Gastrocnemius medialis (tissue), 4 donors: ENCODE measurements around the gene TMCC1. TPM values are rescaled to one million over a fixed set of nuclear protein-coding genes. Genes with fewer than 3 reads are reported as not detected.

Experiments
- ATAC-seq, 2 donors: fragments of 150-250 bp; one replicate each; pipeline ENCODE4 v1.9.1; 2016
- DNase-seq, 2 donors: peaks; one replicate each; pipeline ENCODE4 v3.0.0-alpha.2; 2019
- H3K27ac ChIP-seq, 4 donors: fragments of 200-600 bp; sonication (generic); 1 replicate in 1 of 4; 2 replicates in 3 of 4; pipeline ENCODE4 v1.5.1; 2016 to 2018; ENCODE audit warnings: mild to moderate bottlenecking in 2 of 4, moderate library complexity in 1 of 4
- H3K27me3 ChIP-seq, 3 donors: fragments of 200-600 bp; sonication (generic) in 2 of 3; 1 replicate in 1 of 3; 2 replicates in 2 of 3; pipeline versions ENCODE4 v1.5.1 to v1.6.0; 2016 to 2019; ENCODE audit warnings: mild to moderate bottlenecking in 1 of 3, moderate library complexity in 1 of 3
- H3K36me3 ChIP-seq, 2 donors: fragments of 200-600 bp; sonication (generic) in 1 of 2; one replicate each; pipeline ENCODE4 v1.5.1; 2017 to 2018
- H3K4me1 ChIP-seq, 2 donors: fragments of 200-600 bp; sonication (generic) in 1 of 2; one replicate each; pipeline ENCODE4 v1.5.1; 2016 to 2017; ENCODE audit warnings: mild to moderate bottlenecking in 2 of 2
- H3K4me3 ChIP-seq, 4 donors: fragments of 200-600 bp; sonication (generic) in 3 of 4; 1 replicate in 1 of 4; 2 replicates in 3 of 4; pipeline ENCODE4 v1.5.1; 2016 to 2019; ENCODE audit warnings: mild to moderate bottlenecking in 2 of 4
- H3K9me3 ChIP-seq, 3 donors: fragments of 200-600 bp; sonication (generic) in 2 of 3; 1 replicate in 1 of 3; 2 replicates in 2 of 3; pipeline ENCODE4 v1.5.1; 2016 to 2019
- CTCF ChIP-seq, 5 experiments: fragments of 450-650 bp in 3 of 5; fragments of 200-600 bp in 2 of 5; sonication (generic) in 2 of 5; IDR thresholded peaks in 4 of 5; conservative IDR thresholded peaks in 1 of 5; 1 replicate in 4 of 5; 2 replicates in 1 of 5; pipeline ENCODE4 v1.5.1; 2016 to 2019; ENCODE audit warnings: antibody characterized with exemption in 5 of 5, mild to moderate bottlenecking in 3 of 5, moderate library complexity in 3 of 5
- POLR2A ChIP-seq, 2 donors: fragments of 450-650 bp; IDR thresholded peaks; one replicate each; pipeline ENCODE4 v1.6.1; 2017; ENCODE audit warnings: antibody characterized with exemption in 2 of 2, mild to moderate bottlenecking in 2 of 2, moderate library complexity in 2 of 2
- in situ Hi-C, 4 donors: fragments of 200-750 bp; cut with MboI; loops; one replicate each; pipeline versions ENCODE4 v1.15.0 to v1.8.0; 2017; ENCODE audit warnings: low sequenced_read_pairs in 4 of 4
- intact Hi-C: fragments of 100-400 bp; cut with DNase I; formaldehyde crosslinking; loops from one replicate; pipeline ENCODE4 v1.15.1; 2023; ENCODE audit warnings: low total_unique reads
- total RNA-seq, 4 donors: library from RNA; depleted of rRNA; stranded (reverse); fragments of >200 nt; gene quantifications; one replicate each; pipeline versions ENCODE4 v1.1.0 to v1.2.3, GENCODE V29; 2016

TMCC1 gene
- total RNA-seq, 4 donors from 2014 or later = 18.8 to 24.7 (median 20.2) TPM

- Histone ChIP-seq H3K27me3 (no peaks in the 10 kb centered on the region), H3K36me3 (peaks cover 0 to 9% of the 10 kb centered on the region in 2 donors), H3K9me3 (no peaks in the 10 kb centered on the region), H3K27ac (peak overlapping the region; percentile 87 to 97 (median 92)), H3K4me3 (no peak overlapping the region), H3K4me1 (peaks cover 59 to 64% of the 10 kb centered on the region in 2 donors)
- intact Hi-C loops = no loop called here
- TF ChIP-seq CTCF (IDR thresholded peaks at IDR 0.05 in 4 of 5, conservative IDR thresholded peaks at IDR 0.05 in 1 of 5) (no peak), POLR2A (IDR thresholded peaks at IDR 0.05) (no peak)
- DNase-seq (no peak), ATAC-seq (peak; percentile 24 to 37)
- in situ Hi-C loops = loop anchor here in 1 of 4 donors (10.0 kb wide), 1 partner anchor 60 kb away; no protein-coding TSS in a partner anchor
These were observed 228.3 kb downstream of the TMCC1 start for GRCh38 chr3:129665024-129665768.

GRCh38 chr3:129663930-129664646, 229.4 kb downstream of the TMCC1 start:
- Histone ChIP-seq H3K4me1 (peaks cover 58 to 63% of the 10 kb centered on the region in 2 donors), H3K4me3 (peak overlapping the region; percentile 28 to 34 (median 29)), H3K27ac (peak overlapping the region; percentile 87 to 97 (median 92)), H3K9me3 (no peaks in the 10 kb centered on the region), H3K36me3 (peaks cover 0 to 5% of the 10 kb centered on the region in 2 donors), H3K27me3 (no peaks in the 10 kb centered on the region)
- intact Hi-C loops (loop anchor here (2.0 kb wide), 1 partner anchor 61 kb away; no protein-coding TSS in a partner anchor), in situ Hi-C loops (loop anchor here in 1 of 4 donors (10.0 kb wide), 1 partner anchor 61 kb away; no protein-coding TSS in a partner anchor)
- ATAC-seq = peak; percentile 83 to 88
- TF ChIP-seq POLR2A (IDR thresholded peaks at IDR 0.05) (peak; percentile 45 to 72), CTCF (IDR thresholded peaks at IDR 0.05 in 4 of 5, conservative IDR thresholded peaks at IDR 0.05 in 1 of 5) (no peak)
- DNase-seq = peak; percentile 15 to 32

- in situ Hi-C loops = loop anchor here in 1 of 4 donors (10.0 kb wide), 1 partner anchor 62 kb away; no protein-coding TSS in a partner anchor
- peaks cover 65 to 73% of the 10 kb centered on the region in 2 donors for H3K4me1 ChIP-seq
- no peaks in the 10 kb centered on the region for H3K27me3 ChIP-seq
- intact Hi-C loops = loop anchor here (2.0 kb wide), 1 partner anchor 62 kb away; no protein-coding TSS in a partner anchor
- no peaks in the 10 kb centered on the region for H3K9me3 ChIP-seq
- no peak for TF ChIP-seq CTCF (IDR thresholded peaks at IDR 0.05 in 4 of 5, conservative IDR thresholded peaks at IDR 0.05 in 1 of 5)
- no peak for TF ChIP-seq POLR2A (IDR thresholded peaks at IDR 0.05)
- peak overlapping the region in 2 of 4 donors; percentile 2 to 28 for H3K4me3 ChIP-seq
- peak; percentile 4 to 34 for ATAC-seq
- no peaks in the 10 kb centered on the region for H3K36me3 ChIP-seq
- H3K27ac ChIP-seq = peak overlapping the region; percentile 87 to 97 (median 92)
- DNase-seq = peak in 1 of 2 donors; percentile 34
These were observed 230.5 kb downstream of the TMCC1 start for GRCh38 chr3:129663045-129663446.

- in situ Hi-C loops (loop anchor here in 1 of 4 donors (10.0 kb wide), 1 partner anchor 63 kb away; no protein-coding TSS in a partner anchor), intact Hi-C loops (loop anchor here (2.0 kb wide), 1 partner anchor 63 kb away; no protein-coding TSS in a partner anchor)
- Histone ChIP-seq H3K36me3 (no peaks in the 10 kb centered on the region), H3K4me1 (peaks cover 74 to 81% of the 10 kb centered on the region in 2 donors), H3K9me3 (no peaks in the 10 kb centered on the region), H3K27me3 (no peaks in the 10 kb centered on the region), H3K4me3 (no peak overlapping the region), H3K27ac (peak overlapping the region; percentile 87 to 97 (median 92))
- ATAC-seq (peak; percentile 83 to 87), DNase-seq (peak; percentile 50 to 69)
- TF ChIP-seq CTCF (IDR thresholded peaks at IDR 0.05 in 4 of 5, conservative IDR thresholded peaks at IDR 0.05 in 1 of 5) = no peak
- TF ChIP-seq POLR2A (IDR thresholded peaks at IDR 0.05) = no peak
These were observed 231.3 kb downstream of the TMCC1 start for GRCh38 chr3:129662191-129662608.
